Heart left ventricle (tissue), 13 donors: Measurements from ENCODE around the gene ATXN1.

Source experiments
- CTCF ChIP-seq, 12 donors: fragments of 200-600 bp; sonication (generic) in 4 of 12; IDR thresholded peaks; one replicate each; pipeline versions ENCODE4 v1.5.0 to v1.8.0; 2018 to 2022; ENCODE audit warnings: antibody characterized with exemption in 12 of 12, mild to moderate bottlenecking in 5 of 12
- POLR2A ChIP-seq, 2 donors: fragments of 450-650 bp; IDR thresholded peaks; one replicate each; pipeline ENCODE4 v1.6.1; 2017; ENCODE audit warnings: antibody characterized with exemption in 2 of 2, mild to moderate bottlenecking in 2 of 2, moderate library complexity in 2 of 2
- donor health status: ischemic (EF 13 %, LVEDD 7.1; RV severe dilation, severe dysfunction).
- donor health status: DM: no; HTN: yes; CAD: no.
- donor health status: DM: no; HTN: no; CAD: no.
- donor health status: ischemic (EF 25% LVEDD 6.9; RV normal size, moderate dysfunction).
- donor health status: ischemic (EF 25% LVEDD 5.7; RV mildly dilated, moderate dysfunction).
- donor health status: ischemic (EF 35%, LVEDD 5.7; RV mildly dilated, moderate dysfunction).
- donor health status: nonischemic (EF 11% LVEDD 7.7; RV severe dilation, severe dysfunction).
- donor health status: DM: yes; HTN: yes; CAD: no.
- donor health status: PGD.
- donor health status: ischemic (EF 29% LVEDD 5.4; RV normal size, mild dysfunction).
- donor health status: nonischemic (EF 23%, LVEDD 6.1; RV moderate dilation, normal function).

GRCh38 chr6:16731478-16732051, 29.7 kb downstream of the ATXN1 start:
- TF ChIP-seq POLR2A (IDR thresholded peaks at IDR 0.05) (no peak), CTCF (IDR thresholded peaks at IDR 0.05) (no peak)
